AG04449 (cell line): Measurements from ENCODE around the gene FBXO8.

Experiments
- CTCF ChIA-PET: fragments of 350-600 bp; formaldehyde crosslinking; extraction: SDS; loops from one replicate; lab custom pipeline; 2021; ENCODE audit warnings: antibody characterized with exemption; lab: Yijun Ruan, JAX
- POLR2A ChIA-PET: fragments of 400-600, 350-600 bp; formaldehyde crosslinking; extraction: SDS; loops from one replicate; lab custom pipeline; 2020; ENCODE audit warnings: antibody characterized with exemption, inconsistent platforms; lab: Yijun Ruan, JAX
- DNase-seq: peaks from one replicate; pipeline ENCODE4 v3.0.0-alpha.2; 2010; ENCODE audit warnings: low read depth, low spot score
- H3K4me3 ChIP-seq: 2 replicates; pipeline ENCODE4 v1.5.1; 2011; ENCODE audit warnings: low read depth, mild to moderate bottlenecking, control low read depth, low read length
- TF ChIP-seq, protein P1 (sequence below): IDR thresholded peaks from one replicate; pipeline ENCODE4 v1.5.1; 2011; ENCODE audit warnings: mild to moderate bottlenecking, moderate library complexity, low read length, control low read depth, inconsistent platforms; ENCODE audit not compliant: insufficient read depth; ENCODE audit errors: missing control alignments

Gene FBXO8

DNA sequence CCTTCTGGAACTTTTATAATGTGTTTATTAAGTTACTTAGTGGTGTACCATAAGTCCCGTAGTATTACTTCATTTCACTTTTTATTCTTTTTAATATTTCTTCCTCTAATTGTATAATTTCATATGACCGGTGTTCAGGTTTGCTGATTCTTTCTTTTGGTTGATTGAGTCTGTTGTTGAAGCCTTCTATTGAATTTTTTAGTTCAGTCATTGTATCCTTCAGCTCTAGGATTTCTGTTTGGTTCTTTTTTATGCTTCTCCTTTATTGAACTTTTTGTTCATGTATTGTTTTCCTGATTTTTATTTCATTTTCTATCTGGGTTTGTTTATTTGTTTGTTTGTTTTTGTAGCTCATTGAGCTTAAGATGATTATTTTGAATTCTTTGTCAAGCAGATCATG lies 9.0 kb upstream of the FBXO8 start:
- POLR2A ChIA-PET, result no interaction called here
- TF ChIP-seq, protein P1, sequence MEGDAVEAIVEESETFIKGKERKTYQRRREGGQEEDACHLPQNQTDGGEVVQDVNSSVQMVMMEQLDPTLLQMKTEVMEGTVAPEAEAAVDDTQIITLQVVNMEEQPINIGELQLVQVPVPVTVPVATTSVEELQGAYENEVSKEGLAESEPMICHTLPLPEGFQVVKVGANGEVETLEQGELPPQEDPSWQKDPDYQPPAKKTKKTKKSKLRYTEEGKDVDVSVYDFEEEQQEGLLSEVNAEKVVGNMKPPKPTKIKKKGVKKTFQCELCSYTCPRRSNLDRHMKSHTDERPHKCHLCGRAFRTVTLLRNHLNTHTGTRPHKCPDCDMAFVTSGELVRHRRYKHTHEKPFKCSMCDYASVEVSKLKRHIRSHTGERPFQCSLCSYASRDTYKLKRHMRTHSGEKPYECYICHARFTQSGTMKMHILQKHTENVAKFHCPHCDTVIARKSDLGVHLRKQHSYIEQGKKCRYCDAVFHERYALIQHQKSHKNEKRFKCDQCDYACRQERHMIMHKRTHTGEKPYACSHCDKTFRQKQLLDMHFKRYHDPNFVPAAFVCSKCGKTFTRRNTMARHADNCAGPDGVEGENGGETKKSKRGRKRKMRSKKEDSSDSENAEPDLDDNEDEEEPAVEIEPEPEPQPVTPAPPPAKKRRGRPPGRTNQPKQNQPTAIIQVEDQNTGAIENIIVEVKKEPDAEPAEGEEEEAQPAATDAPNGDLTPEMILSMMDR, result no peak
- CTCF ChIA-PET, result no interaction called here
- no peak overlapping the region for H3K4me3 ChIP-seq
- no peak for DNase-seq

DNA sequence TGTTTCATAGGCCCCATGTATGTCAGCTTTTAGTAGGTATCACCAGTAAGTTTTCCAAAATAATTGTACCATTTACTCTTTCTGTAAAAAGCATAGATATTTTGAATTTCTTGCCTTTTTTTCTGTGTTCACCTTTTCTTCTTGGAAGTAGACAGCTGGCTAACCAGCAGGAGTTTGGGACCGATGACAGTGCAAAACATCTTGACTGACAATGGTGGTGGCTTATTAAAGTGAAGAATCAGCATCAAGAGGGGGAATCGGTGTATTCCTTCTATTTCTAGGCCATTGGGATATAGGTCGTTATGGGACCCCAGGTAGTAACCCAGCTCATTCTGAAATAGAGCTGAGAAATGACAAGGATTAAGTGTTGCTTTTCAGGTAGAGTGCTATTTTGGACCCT lies 3.4 kb upstream of the FBXO8 start:
- TF ChIP-seq, protein P1, result no peak
- ChIA-PET CTCF (interaction anchor here (1.7 kb wide), 1 partner anchor 32 kb away, joined by 4 read pairs; no protein-coding TSS in a partner anchor), POLR2A (no interaction called here)
- no peak for DNase-seq
- H3K4me3 ChIP-seq, result no peak overlapping the region

DNA sequence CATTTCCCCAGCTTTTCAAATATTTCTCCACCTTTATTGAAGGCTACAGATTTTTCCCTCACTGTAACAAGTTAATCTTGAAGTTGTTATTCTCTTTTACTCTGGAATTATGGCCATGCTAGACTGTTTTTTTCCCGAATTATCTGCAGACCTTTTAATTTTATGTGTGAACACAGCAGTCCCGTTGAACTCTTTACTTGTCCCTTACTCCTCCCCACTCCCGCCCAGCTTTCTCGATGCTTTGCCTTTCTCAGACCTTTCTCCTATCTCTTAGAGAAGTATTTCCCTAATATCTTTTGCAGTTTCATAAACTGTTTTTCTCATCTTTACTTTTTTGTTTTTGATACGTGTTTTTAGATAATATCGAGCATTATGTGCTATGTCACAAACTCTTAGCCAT lies 1.0 kb upstream of the FBXO8 start:
- no peak for DNase-seq
- peak overlapping the region; percentile 91 for H3K4me3 ChIP-seq
- CTCF ChIA-PET, result interaction anchor here (1.6 kb wide), 1 partner anchor 64 kb away, joined by 3 read pairs; no protein-coding TSS in a partner anchor
- TF ChIP-seq, protein P1, result no peak
- POLR2A ChIA-PET, result no interaction called here

DNA sequence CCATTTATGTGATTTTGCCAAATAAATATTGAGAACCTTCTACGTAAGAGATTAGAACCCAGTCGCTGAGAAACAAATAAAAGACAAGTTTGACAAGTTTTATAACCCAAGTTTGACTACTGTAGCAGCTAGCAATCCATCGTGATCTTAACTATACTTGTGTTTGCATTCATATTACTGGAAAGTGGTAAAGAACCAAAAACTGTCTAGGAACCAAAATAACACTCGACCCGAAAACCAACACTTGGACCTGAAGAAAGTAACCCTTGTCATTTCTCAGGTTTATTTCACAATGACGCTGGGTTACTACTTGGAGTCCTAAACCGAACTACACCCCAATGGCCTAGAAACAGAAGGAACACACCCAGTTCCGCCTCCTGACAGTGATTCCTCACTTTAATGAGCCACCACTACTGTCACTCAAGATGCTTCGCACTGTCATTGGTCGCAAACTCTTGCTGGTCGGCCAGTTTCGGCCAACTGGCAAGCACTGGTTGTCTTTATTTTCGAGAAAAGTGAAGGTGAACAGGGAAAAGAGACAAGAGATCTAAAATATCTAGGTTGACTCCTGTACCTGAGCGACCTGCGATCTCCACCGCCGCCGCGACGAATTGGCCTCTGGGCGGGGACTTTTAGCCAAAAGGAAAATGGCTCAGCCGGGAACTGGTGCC lies 496 bp downstream of the FBXO8 start:
- DNase-seq, result peak; percentile 74
- ChIA-PET CTCF (no interaction called here), POLR2A (no interaction called here)
- H3K4me3 ChIP-seq, result peak overlapping the region; percentile 91
- TF ChIP-seq, protein P1, result no peak

DNA sequence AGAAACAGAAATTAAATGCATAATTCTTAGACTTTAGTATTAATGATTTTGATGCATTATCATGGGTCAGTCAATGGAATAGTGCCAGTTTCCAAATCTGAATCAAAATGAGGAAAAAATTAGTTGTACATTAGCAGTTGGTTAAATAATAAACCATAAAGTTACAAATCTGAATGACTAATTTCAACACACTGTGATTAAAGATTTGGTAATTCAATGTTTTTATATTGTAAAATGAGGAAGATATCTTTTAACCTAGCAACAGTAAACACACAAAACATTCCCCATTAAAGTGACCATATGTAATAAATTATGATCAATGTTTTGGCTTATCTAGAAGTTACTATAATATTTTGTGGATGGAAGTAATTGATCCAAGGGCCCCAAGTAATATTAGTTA lies 1.6 kb downstream of the FBXO8 start:
- POLR2A ChIA-PET, result no interaction called here
- CTCF ChIA-PET, result interaction anchor here (1.2 kb wide), 1 partner anchor 59 kb away, joined by 3 read pairs; no protein-coding TSS in a partner anchor
- H3K4me3 ChIP-seq, result no peak overlapping the region

DNA sequence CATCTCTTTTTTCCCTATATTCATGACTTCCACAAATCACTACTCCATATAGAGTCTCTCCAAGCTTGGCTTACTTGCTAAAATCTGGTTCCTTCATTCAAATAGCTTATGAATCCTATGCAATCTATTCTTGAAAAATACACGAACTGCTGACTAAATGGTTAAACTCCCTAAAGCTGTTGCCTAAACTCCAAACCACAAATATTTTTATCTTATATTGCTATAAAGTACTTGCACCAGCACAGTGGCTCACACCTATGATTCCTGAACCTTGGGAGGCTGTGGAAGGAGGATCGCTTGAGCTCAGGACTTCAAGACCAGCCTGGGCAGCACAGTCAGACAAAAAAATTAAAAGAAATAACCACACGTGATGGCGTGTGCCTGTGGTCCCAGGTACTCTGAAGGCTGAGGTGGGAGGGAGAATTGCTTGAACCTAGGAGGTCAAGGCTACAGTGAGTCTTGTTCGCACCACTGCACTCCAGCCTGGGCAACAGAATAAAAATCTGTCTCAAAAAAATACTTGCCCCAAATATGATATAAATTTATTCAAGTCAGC lies 2.2 kb downstream of the FBXO8 start:
- CTCF ChIA-PET, result interaction anchor here (1.2 kb wide), 1 partner anchor 59 kb away, joined by 3 read pairs; no protein-coding TSS in a partner anchor
- TF ChIP-seq, protein P1, result no peak
- POLR2A ChIA-PET, result no interaction called here
- DNase-seq, result no peak
- H3K4me3 ChIP-seq, result no peak overlapping the region

More for the DNA sequence above, 1.6 kb downstream of the FBXO8 start:
- DNase-seq, result no peak
- TF ChIP-seq, protein P1, result no peak
